DND-41 (cell line): ENCODE results near the gene KCTD19.
A peak's percentile ranks its signal among the peaks of the same experiment; 100 is the strongest.

ENCODE experiments used
- ATAC-seq: fragments of 200-7000 bp; cut with Tn5 transposase; 3 replicates; pipeline ENCODE4 v1.9.1; 2021; ENCODE audit warnings: low read depth; ENCODE audit not compliant: insufficient read depth
- DNase-seq: peaks from one replicate; pipeline ENCODE4 v3.0.0-alpha.2; 2020
- H2AFZ ChIP-seq: 2 replicates; pipeline ENCODE4 v1.6.0; 2012; ENCODE audit warnings: low read depth, low read length
- H3K27ac ChIP-seq: 2 replicates; pipeline ENCODE4 v1.5.1; 2012; ENCODE audit warnings: low read length, inconsistent platforms
- H3K27me3 ChIP-seq: fragments of 200-600 bp; sonication (generic); 2 replicates; pipeline ENCODE4 v1.6.0; 2012; ENCODE audit warnings: low read length, mild to moderate bottlenecking, inconsistent platforms; ENCODE audit not compliant: insufficient read depth, poor library complexity
- H3K36me3 ChIP-seq: 2 replicates; pipeline ENCODE4 v1.5.1; 2012; ENCODE audit warnings: low read length, inconsistent platforms; ENCODE audit not compliant: insufficient read depth
- H3K4me1 ChIP-seq: 2 replicates; pipeline ENCODE4 v1.5.1; 2012; ENCODE audit warnings: mild to moderate bottlenecking, low read length; ENCODE audit not compliant: insufficient read depth
- H3K4me2 ChIP-seq: 2 replicates; pipeline ENCODE4 v1.6.0; 2012; ENCODE audit warnings: mild to moderate bottlenecking, moderate library complexity, low read length, inconsistent platforms; ENCODE audit not compliant: insufficient read depth
- H3K4me3 ChIP-seq, 2 experiments: fragments of 200-600 bp in 1 of 2; shearing (Covaris generic) in 1 of 2; 2 replicates each; pipeline ENCODE4 v1.5.1; 2012 to 2016; ENCODE audit warnings: inconsistent platforms in 2 of 2, low read length in 2 of 2, mild to moderate bottlenecking in 2 of 2, low read depth in 1 of 2, moderate library complexity in 1 of 2
- H3K79me2 ChIP-seq: 2 replicates; pipeline ENCODE4 v1.6.0; 2012; ENCODE audit warnings: low read length, inconsistent platforms; ENCODE audit not compliant: insufficient read depth
- H3K9ac ChIP-seq: 2 replicates; pipeline ENCODE4 v1.6.0; 2012; ENCODE audit warnings: low read depth, mild to moderate bottlenecking, inconsistent platforms, low read length, moderate library complexity
- H3K9me3 ChIP-seq: 2 replicates; pipeline ENCODE4 v1.5.1; 2012; ENCODE audit warnings: low read length, moderate library complexity, mild to moderate bottlenecking, inconsistent platforms; ENCODE audit not compliant: insufficient read depth, severe bottlenecking
- H4K20me1 ChIP-seq: 2 replicates; pipeline ENCODE4 v1.6.0; 2012; ENCODE audit warnings: low read length; ENCODE audit not compliant: insufficient read depth
- CTCF ChIP-seq: IDR thresholded peaks from 2 replicates; pipeline ENCODE4 v1.5.1; 2012; ENCODE audit warnings: borderline replicate concordance, low read length, moderate library complexity, mild to moderate bottlenecking; ENCODE audit not compliant: poor library complexity, severe bottlenecking; ENCODE audit errors: extremely low read depth
- EZH2 ChIP-seq: IDR thresholded peaks from 3 replicates; pipeline ENCODE4 v1.6.1; 2012; ENCODE audit warnings: borderline replicate concordance, low read depth, mild to moderate bottlenecking, moderate library complexity, low read length, inconsistent platforms; ENCODE audit not compliant: severe bottlenecking

KCTD19 gene

DNA sequence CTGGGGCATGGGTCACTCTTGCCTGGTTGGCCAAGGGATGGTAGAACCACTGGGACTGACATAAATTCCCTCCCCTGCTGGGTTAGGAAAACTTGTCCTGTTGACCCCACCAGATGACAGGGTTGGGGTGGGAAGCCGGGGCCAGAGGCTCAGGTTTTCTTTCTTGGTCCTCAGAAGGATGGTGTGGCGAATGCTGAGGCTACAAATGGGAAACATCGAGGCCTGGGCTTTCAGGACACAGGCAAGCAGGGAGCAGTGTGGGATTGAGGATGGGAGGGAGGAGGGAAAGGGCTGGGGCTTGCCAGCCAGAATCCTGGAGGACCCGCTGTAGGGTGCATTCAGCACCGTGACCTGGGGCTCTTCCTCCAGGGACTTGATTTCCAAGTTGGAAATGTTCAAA is 61.7 kb downstream of the KCTD19 start:
- no peaks in the 10 kb centered on the region for H3K4me1 ChIP-seq
- no peak for TF ChIP-seq EZH2
- no peak for TF ChIP-seq CTCF
- DNase-seq (no peak), ATAC-seq (no peak)
- H3K4me3 ChIP-seq, result no peak overlapping the region
- H3K27me3 ChIP-seq, result peaks cover 34% of the 10 kb centered on the region
- no peak overlapping the region for H3K27ac ChIP-seq
- no peaks in the 10 kb centered on the region for H3K36me3 ChIP-seq
- H3K9me3 ChIP-seq, result no peaks in the 10 kb centered on the region
- H3K79me2 ChIP-seq, result no peaks in the 10 kb centered on the region
- H3K9ac ChIP-seq, result no peak overlapping the region
- H2AFZ ChIP-seq, result no peak overlapping the region
- H3K4me2 ChIP-seq, result no peak overlapping the region
- H4K20me1 ChIP-seq, result no peaks in the 10 kb centered on the region

DNA sequence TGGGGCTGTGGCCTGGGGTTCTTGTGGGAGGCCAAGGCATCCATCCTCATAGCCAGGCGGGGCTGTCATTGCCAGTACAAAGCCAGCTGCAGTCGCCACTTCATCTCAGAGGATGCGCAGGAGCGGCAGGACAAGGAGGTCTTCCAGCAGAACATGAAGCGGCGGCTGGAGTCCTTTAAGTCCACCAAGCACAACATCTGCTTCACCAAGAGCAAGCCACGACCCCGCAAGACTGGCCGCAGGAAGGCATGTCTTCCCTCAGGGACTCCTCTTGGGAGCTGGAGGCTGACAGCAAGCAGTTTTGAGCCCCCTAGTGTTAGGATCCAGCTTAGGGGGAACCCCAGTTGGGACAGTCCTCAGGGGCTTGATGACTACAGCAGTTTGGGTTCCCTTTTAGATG is 62.3 kb downstream of the KCTD19 start:
- DNase-seq (no peak), ATAC-seq (no peak; the same call in 2 of the 3 replicates)
- no peak overlapping the region for H3K4me2 ChIP-seq
- H3K4me3 ChIP-seq, result no peak overlapping the region
- H3K9ac ChIP-seq, result no peak overlapping the region
- no peaks in the 10 kb centered on the region for H3K4me1 ChIP-seq
- H3K9me3 ChIP-seq, result no peaks in the 10 kb centered on the region
- no peak overlapping the region for H2AFZ ChIP-seq
- no peak overlapping the region for H3K27ac ChIP-seq
- H3K79me2 ChIP-seq, result no peaks in the 10 kb centered on the region
- no peaks in the 10 kb centered on the region for H3K36me3 ChIP-seq
- TF ChIP-seq EZH2 (no peak), CTCF (peak; percentile 37)
- peaks cover 34% of the 10 kb centered on the region for H3K27me3 ChIP-seq
- no peaks in the 10 kb centered on the region for H4K20me1 ChIP-seq

GRCh38 chr16:67263201-67263600 is 63.3 kb downstream of the KCTD19 start:
- ATAC-seq, result no peak
- Histone ChIP-seq H3K27me3 (peaks cover 34% of the 10 kb centered on the region), H2AFZ (no peak overlapping the region), H3K4me2 (no peak overlapping the region), H3K79me2 (no peaks in the 10 kb centered on the region), H3K4me3 (no peak overlapping the region), H3K36me3 (no peaks in the 10 kb centered on the region), H3K27ac (no peak overlapping the region), H3K9me3 (no peaks in the 10 kb centered on the region), H3K9ac (no peak overlapping the region), H3K4me1 (no peaks in the 10 kb centered on the region), H4K20me1 (no peaks in the 10 kb centered on the region)
- TF ChIP-seq CTCF, result no peak
- TF ChIP-seq EZH2, result no peak
- DNase-seq, result no peak
